Activated naive CD4-positive, alpha-beta T cell treated with anti-CD3 and anti-CD28 coated beads for 36 hours (primary cell): ENCODE data around the gene APBB2. TPM values are rescaled to one million over a fixed set of nuclear protein-coding genes. Genes with fewer than 3 reads are reported as not detected.
"Not testable (repeated sequence)": the region's sequence is repeated elsewhere in the genome, so short reads cannot be mapped to it uniquely, and the experiment has no call there.

Experiments
- CTCF ChIA-PET: fragments of 350-600 bp; sonication (Branson Sonifier 250); formaldehyde crosslinking; loops from one replicate; lab custom pipeline; 2021; ENCODE audit warnings: antibody characterized with exemption; lab: Charles Lee
- DNase-seq: peaks from one replicate; pipeline ENCODE4 v3.0.0-alpha.2; 2020
- H3K27ac Mint-ChIP-seq: one replicate; pipeline ENCODE4 v1.8.0; 2021; ENCODE audit warnings: mild to moderate bottlenecking, mixed read lengths
- H3K27me3 Mint-ChIP-seq: one replicate; pipeline ENCODE4 v1.8.0; 2021; ENCODE audit warnings: low read depth, mixed read lengths
- H3K36me3 Mint-ChIP-seq: one replicate; pipeline ENCODE4 v1.8.0; 2021; ENCODE audit warnings: low read depth, mixed read lengths
- H3K4me1 Mint-ChIP-seq: one replicate; pipeline ENCODE4 v1.8.0; 2021; ENCODE audit warnings: low read depth, mixed read lengths
- H3K4me3 Mint-ChIP-seq: one replicate; pipeline ENCODE4 v1.8.0; 2021; ENCODE audit warnings: mild to moderate bottlenecking, moderate library complexity, mixed read lengths
- H3K9me3 Mint-ChIP-seq: one replicate; pipeline ENCODE4 v1.8.0; 2021; ENCODE audit warnings: mixed read lengths
- intact Hi-C: fragments of 100-400 bp; cut with micrococcal nuclease; formaldehyde crosslinking; loops from one replicate; pipeline ENCODE4 v1.15.1; 2023
- total RNA-seq, 2 experiments: library from RNA; stranded (reverse); gene quantifications; one replicate each; pipeline ENCODE4 v1.2.3, GENCODE V29; 2021

The APBB2 gene
- total RNA-seq, 2 experiments from 2014 or later = 4.5 to 4.8 TPM

GRCh38 chr4:40833212-40833611 lies 381.1 kb downstream of the APBB2 start:
- intact Hi-C loops = no loop called here
- H3K27me3 Mint-ChIP-seq = no peaks in the 10 kb centered on the region
- no peak overlapping the region for H3K27ac Mint-ChIP-seq
- no peak overlapping the region for H3K4me3 Mint-ChIP-seq
- H3K9me3 Mint-ChIP-seq = no peaks in the 10 kb centered on the region
- DNase-seq = no peak
- CTCF ChIA-PET = no interaction called here
- no peaks in the 10 kb centered on the region for H3K36me3 Mint-ChIP-seq
- H3K4me1 Mint-ChIP-seq = no peaks in the 10 kb centered on the region

DNA sequence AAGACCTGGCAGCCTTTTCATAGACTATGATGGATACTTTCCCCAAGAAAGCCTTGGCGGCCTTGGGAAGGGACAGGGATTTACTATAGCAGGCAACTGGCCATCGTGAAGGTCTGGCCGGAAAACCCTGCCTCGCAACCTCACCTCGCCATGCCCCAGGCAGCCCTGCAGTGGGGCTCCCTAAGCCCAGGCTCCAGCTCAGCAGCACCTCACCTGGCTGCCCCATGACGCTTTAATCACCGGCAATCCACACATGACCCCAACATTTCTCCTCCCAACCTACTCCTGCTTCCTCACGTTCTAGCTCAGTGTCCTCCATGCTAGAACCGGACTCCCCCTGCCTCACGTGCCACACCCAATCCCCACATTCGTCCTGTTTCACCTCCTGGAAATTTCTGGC lies 382.2 kb downstream of the APBB2 start:
- H3K27ac Mint-ChIP-seq = no peak overlapping the region
- no peaks in the 10 kb centered on the region for H3K4me1 Mint-ChIP-seq
- no peak overlapping the region for H3K4me3 Mint-ChIP-seq
- H3K36me3 Mint-ChIP-seq = no peaks in the 10 kb centered on the region
- no peaks in the 10 kb centered on the region for H3K27me3 Mint-ChIP-seq
- CTCF ChIA-PET = no interaction called here
- DNase-seq = no peak
- intact Hi-C loops = no loop called here
- no peaks in the 10 kb centered on the region for H3K9me3 Mint-ChIP-seq

GRCh38 chr4:40831146-40831907 lies 383.0 kb downstream of the APBB2 start:
- Mint-ChIP-seq H3K4me1 (no peaks in the 10 kb centered on the region), H3K4me3 (no peak overlapping the region), H3K9me3 (no peaks in the 10 kb centered on the region), H3K27ac (no peak overlapping the region), H3K27me3 (no peaks in the 10 kb centered on the region), H3K36me3 (no peaks in the 10 kb centered on the region)
- intact Hi-C loops = no loop called here
- no peak for DNase-seq
- CTCF ChIA-PET = interaction anchor here (0.6 to 1.0 kb wide), 2 partner anchors 10 to 93 kb away, joined by 4 to 5 read pairs; no protein-coding TSS in a partner anchor

- Mint-ChIP-seq H3K9me3 (no peaks in the 10 kb centered on the region), H3K36me3 (no peaks in the 10 kb centered on the region), H3K27me3 (no peaks in the 10 kb centered on the region), H3K27ac (no peak overlapping the region), H3K4me1 (no peaks in the 10 kb centered on the region), H3K4me3 (no peak overlapping the region)
- DNase-seq = no peak
- intact Hi-C loops = no loop called here
- CTCF ChIA-PET = interaction anchor here (0.6 kb wide), 1 partner anchor 506 kb away, joined by 3 read pairs; no protein-coding TSS in a partner anchor
Observed at GRCh38 chr4:40829586-40829985, 384.8 kb downstream of the APBB2 start.

GRCh38 chr4:40828661-40829060 lies 385.7 kb downstream of the APBB2 start:
- no peak for DNase-seq
- CTCF ChIA-PET = no interaction called here
- Mint-ChIP-seq H3K4me3 (no peak overlapping the region), H3K36me3 (no peaks in the 10 kb centered on the region), H3K9me3 (no peaks in the 10 kb centered on the region), H3K4me1 (no peaks in the 10 kb centered on the region), H3K27ac (no peak overlapping the region), H3K27me3 (no peaks in the 10 kb centered on the region)
- intact Hi-C loops = no loop called here

GRCh38 chr4:40827758-40828157 lies 386.6 kb downstream of the APBB2 start:
- peak; percentile 15 for DNase-seq
- Mint-ChIP-seq H3K27me3 (no peaks in the 10 kb centered on the region), H3K27ac (no peak overlapping the region), H3K4me1 (no peaks in the 10 kb centered on the region), H3K36me3 (no peaks in the 10 kb centered on the region), H3K9me3 (no peaks in the 10 kb centered on the region), H3K4me3 (no peak overlapping the region)
- CTCF ChIA-PET = no interaction called here
- intact Hi-C loops = no loop called here

DNA sequence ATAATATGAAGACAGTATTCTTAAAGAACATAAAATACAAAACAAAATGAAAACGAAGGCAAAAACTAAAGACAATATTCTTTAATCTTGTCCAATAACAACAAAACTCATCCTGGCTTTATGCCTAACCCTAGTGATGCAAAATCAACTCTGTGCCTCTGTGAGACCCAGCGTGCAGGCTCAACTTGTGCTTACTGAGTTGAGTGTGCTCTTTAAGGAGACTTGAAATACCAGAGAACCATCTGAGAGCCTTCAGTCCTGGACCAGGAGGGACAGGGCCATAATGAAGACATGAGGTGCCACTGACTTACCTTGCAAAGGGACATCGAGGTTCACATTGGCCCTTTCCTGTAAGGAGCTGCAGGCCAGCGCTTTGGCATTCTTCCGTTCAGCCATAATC lies 387.5 kb downstream of the APBB2 start:
- CTCF ChIA-PET = interaction anchor here (0.6 kb wide), 1 partner anchor 1552 kb away, joined by 3 read pairs; no protein-coding TSS in a partner anchor

DNA sequence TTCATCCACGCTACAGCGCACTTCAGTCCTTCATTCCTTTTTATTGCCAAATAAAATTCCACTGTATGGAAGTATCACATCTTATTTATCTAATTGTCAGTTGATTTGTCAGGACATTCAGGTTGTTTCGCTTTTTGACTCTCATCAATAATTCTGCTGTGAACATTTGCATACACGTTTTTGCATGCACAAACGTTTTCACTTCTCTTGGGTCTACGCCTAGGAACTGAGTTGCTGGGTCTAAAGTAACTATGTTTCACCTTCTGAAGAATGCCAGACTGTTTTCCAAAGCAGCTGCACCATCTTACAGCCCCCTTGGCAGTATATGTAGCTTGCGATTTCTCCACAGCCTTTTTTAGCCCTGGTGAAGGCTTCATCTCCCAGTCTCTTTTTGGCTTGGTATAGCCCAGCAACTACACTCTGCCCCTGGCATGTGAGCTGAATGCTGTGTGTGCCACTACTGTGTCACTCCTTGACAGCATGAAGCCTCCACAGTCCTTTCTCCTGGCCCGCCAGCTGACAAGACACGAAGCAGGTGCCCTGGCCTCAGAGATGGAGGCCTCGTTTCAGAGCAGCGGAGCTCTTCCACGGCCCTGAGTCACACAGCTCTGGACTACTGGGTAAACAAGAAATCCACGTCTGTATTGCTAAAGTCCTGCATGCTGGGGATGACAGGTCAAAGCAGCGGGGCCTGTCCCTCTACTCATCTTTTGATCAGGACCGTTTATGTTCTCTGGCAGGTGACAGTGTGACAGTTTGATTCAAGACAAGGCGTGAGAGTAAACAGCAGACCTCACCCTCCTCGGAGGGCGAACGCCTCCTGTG lies 389.1 kb downstream of the APBB2 start:
- H3K36me3 Mint-ChIP-seq = no peaks in the 10 kb centered on the region
- CTCF ChIA-PET = interaction anchor here (1.0 to 4.0 kb wide), 2 partner anchors 11 to 16 kb away, joined by 3 to 19 read pairs; no protein-coding TSS in a partner anchor
- H3K4me3 Mint-ChIP-seq = no peak overlapping the region
- no peaks in the 10 kb centered on the region for H3K9me3 Mint-ChIP-seq
- intact Hi-C loops = no loop called here
- no peak overlapping the region for H3K27ac Mint-ChIP-seq
- H3K4me1 Mint-ChIP-seq = no peaks in the 10 kb centered on the region
- H3K27me3 Mint-ChIP-seq = no peaks in the 10 kb centered on the region
- no peak for DNase-seq

More for the DNA sequence above, 387.5 kb downstream of the APBB2 start:
- Mint-ChIP-seq H3K9me3 (no peaks in the 10 kb centered on the region), H3K27ac (no peak overlapping the region), H3K4me1 (no peaks in the 10 kb centered on the region), H3K4me3 (no peak overlapping the region), H3K36me3 (no peaks in the 10 kb centered on the region), H3K27me3 (no peaks in the 10 kb centered on the region)
- no peak for DNase-seq
- intact Hi-C loops = no loop called here

- H3K36me3 Mint-ChIP-seq = no peaks in the 10 kb centered on the region
- H3K9me3 Mint-ChIP-seq = no peaks in the 10 kb centered on the region
- CTCF ChIA-PET = interaction anchor here (0.5 to 4.0 kb wide), 2 partner anchors 18 to 148 kb away, joined by 3 to 19 read pairs; no protein-coding TSS in a partner anchor
Observed at GRCh38 chr4:40822420-40823166, 391.7 kb downstream of the APBB2 start.

GRCh38 chr4:40820101-40820500 lies 394.2 kb downstream of the APBB2 start:
- Mint-ChIP-seq H3K27me3 (no peaks in the 10 kb centered on the region), H3K27ac (no peak overlapping the region), H3K9me3 (no peaks in the 10 kb centered on the region), H3K36me3 (no peaks in the 10 kb centered on the region), H3K4me3 (no peak overlapping the region), H3K4me1 (no peaks in the 10 kb centered on the region)
- intact Hi-C loops = no loop called here
- CTCF ChIA-PET = interaction anchor here (1.4 kb wide), 1 partner anchor 78 kb away, joined by 5 read pairs; no protein-coding TSS in a partner anchor
- no peak for DNase-seq

More at GRCh38 chr4:40822420-40823166, 391.7 kb downstream of the APBB2 start:
- Mint-ChIP-seq H3K4me1 (no peaks in the 10 kb centered on the region), H3K27me3 (no peaks in the 10 kb centered on the region), H3K4me3 (no peak overlapping the region), H3K27ac (no peak overlapping the region)
- DNase-seq = no peak
- intact Hi-C loops = no loop called here

DNA sequence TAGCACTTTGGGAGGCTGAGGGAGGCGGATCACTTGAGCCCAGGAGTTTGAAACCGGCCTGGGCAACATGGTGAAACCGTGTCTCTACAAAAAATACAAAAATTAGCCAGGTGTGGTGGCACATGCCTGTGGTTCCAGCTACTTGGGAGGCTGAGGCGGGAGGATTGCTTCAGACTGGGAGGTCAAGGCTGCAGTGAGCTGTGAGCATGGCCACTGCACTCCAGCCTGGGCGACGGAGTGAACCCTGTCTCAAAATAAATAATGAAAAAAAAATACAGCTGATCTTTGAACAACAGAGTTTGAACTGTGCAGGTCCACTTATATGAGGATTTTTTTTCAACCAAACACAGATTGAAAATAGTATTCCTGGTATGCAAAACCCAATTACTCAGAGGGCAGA lies 397.2 kb downstream of the APBB2 start:
- H3K4me3 Mint-ChIP-seq, DNase-seq, H3K27me3 Mint-ChIP-seq, H3K27ac Mint-ChIP-seq, intact Hi-C loops, H3K4me1 Mint-ChIP-seq, H3K36me3 Mint-ChIP-seq, H3K9me3 Mint-ChIP-seq, CTCF ChIA-PET: not testable (repeated sequence)

- intact Hi-C loops = no loop called here
- Mint-ChIP-seq H3K27ac (no peak overlapping the region), H3K9me3 (no peaks in the 10 kb centered on the region), H3K27me3 (no peaks in the 10 kb centered on the region), H3K4me1 (no peaks in the 10 kb centered on the region), H3K4me3 (no peak overlapping the region), H3K36me3 (no peaks in the 10 kb centered on the region)
- no peak for DNase-seq
- CTCF ChIA-PET = no interaction called here
Observed at GRCh38 chr4:40812856-40813255, 401.5 kb downstream of the APBB2 start.
